Activated CD8-positive, alpha-beta memory T cell treated with anti-CD3 and anti-CD28 coated beads, Interleukin-2, amount 50 U/mL, for 24 hours (primary cell): ENCODE data around the gene ZDHHC14.
A peak's percentile ranks its signal among the peaks of the same experiment; 100 is the strongest.
"Not testable (repeated sequence)": the region's sequence is repeated elsewhere in the genome, so short reads cannot be mapped to it uniquely, and the experiment has no call there.

Experiments used
- DNase-seq: peaks from one replicate; pipeline ENCODE4 v3.0.0-alpha.2; 2020; ENCODE audit errors: extremely low read depth

Gene ZDHHC14

DNA sequence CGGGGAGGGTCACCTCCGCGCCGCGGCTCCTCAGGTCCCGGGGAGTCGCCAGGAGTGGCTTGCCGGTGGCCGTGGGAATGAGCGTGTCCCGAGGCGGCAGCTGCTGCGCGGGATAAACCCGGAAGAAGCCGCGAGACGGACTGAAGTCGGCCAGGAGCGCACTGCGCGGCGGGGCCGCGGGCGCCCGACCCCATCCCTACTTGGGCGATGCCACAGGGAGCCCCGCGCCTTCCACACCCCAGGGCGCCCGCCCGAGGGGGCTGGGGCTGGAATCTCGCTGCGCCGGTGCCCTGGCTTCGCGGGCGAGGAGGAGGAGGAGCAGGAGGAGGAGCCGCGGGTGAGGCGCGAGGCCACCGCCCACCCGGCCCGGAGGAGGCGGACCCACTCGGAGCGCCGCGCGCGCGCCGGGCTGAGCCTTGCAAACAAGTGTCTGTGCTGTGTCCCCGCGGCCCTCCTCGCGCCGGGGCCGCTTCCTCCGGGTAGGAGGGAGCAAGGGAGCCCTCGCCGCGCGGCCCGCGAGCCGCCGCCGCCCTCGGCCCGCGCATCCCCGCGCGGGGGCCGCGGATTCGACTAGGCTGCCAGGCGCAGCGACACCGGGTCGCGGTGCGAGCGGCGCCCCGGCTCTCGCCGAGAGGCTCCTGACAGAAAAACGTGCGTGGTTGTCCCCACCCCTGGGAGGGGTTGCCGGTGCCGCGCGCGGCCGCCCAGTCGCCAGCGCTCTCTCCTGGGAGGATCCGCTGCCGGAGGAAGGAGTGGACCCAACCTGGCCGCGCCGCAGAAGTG lies at the start of gene ZDHHC14:
Gene ZDHHC14, plus strand, starts transcription at position 412 of the 783 bp plus-strand sequence.
- DNase-seq, result peak; percentile 66

GRCh38 chr6:157332813-157333212 lies 48.2 kb upstream of the ZDHHC14 start:
- no peak for DNase-seq

- DNase-seq, result no peak
These were observed 47.5 kb upstream of the ZDHHC14 start for GRCh38 chr6:157333537-157333936.

DNA sequence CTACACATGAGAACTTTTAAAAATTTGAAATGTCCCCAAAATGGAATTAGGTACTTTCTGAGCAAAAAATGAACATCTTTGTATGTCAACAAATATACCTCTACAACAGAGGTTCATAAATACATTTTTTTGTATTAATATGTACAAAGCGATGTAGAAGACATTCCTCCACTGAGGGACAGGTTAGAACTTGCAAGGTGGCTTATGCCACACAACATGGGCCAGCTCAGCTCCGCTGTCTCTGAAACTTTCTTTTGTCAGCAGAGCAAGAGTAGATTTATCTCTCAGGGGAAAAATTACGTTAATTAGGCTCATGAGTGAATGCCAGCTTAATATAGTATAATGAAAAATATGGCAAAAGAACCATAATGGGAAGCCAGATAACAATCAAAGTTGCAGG lies 47.0 kb upstream of the ZDHHC14 start:
- no peak for DNase-seq

DNA sequence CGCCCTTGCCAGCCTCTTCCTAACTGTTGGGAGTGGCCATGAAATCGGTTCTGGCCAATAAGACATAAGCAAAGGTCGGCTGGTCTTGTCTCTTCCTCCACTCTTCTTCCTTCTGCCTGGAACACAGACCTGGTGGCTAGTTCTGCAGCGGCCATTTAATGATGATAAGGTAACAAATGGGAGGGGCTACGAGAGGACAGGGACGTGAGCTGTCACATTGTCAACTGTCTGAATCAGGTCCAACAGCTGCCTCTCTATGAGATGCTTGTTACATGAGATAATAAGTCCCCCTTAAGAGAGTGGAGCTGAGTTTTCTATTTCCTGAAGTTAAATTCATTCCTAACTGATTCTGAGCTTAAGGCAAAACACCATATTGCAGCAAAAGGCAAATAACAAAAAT lies 45.2 kb upstream of the ZDHHC14 start:
- DNase-seq, result no peak

DNA sequence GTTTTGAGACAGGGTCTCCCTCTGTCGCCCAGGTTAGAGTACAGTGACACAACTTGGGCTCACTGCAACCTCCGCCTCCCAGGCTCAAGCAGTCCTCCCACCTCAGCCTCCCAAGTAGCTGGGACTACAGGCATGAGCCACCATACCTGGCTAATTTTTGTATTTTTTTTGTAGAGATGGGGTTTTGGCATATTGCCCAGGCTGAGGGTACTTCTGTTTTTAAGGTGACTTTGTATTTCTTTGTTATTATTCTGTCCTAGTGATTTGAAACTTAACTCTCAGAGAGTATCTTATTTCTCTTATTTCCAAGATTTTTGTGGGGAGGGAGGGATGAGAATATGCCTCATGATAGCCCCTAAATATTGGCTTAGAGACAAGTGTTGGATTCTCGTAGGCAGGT lies 43.7 kb upstream of the ZDHHC14 start:
- not testable (repeated sequence) for DNase-seq

DNA sequence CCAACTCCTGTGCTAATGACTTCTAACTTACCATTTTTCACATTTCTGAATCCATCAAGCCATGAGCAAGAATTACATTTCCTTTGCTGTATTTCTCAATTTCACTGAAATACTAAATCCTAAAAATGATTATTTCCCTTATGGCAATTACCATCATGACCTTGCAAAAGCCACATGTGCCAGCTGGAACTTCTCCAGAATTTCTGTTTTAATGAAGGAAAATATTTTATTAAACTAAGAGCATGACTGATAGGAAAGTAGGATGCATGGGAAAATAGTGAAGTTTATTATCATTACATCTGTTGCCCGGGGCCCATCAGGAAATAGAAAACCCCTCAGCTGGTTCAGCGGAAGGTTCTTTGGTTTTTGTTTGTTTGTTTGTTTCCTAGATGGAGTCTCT lies 43.2 kb upstream of the ZDHHC14 start:
- DNase-seq, result no peak

GRCh38 chr6:157339432-157339831 lies 41.6 kb upstream of the ZDHHC14 start:
- no peak for DNase-seq

DNA sequence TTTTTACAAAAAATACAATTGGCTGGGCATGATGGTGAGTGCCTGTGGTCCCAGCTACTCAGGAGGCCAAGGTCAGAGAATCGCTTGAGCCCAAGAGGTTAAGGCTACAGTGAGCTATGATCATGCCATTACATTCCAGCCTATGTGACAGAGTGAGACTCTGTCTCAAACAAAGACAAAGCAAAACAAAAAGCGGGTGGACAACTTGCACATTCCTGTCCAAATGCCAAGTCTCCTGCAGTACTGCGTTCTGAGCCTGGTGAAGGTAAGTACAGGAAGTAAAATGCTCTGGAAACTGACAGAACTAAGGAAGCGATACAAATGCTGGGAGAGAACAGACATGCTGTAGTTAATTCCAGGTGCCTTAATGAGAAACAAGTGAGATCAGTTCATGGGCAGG lies 37.3 kb upstream of the ZDHHC14 start:
- DNase-seq, result no peak

DNA sequence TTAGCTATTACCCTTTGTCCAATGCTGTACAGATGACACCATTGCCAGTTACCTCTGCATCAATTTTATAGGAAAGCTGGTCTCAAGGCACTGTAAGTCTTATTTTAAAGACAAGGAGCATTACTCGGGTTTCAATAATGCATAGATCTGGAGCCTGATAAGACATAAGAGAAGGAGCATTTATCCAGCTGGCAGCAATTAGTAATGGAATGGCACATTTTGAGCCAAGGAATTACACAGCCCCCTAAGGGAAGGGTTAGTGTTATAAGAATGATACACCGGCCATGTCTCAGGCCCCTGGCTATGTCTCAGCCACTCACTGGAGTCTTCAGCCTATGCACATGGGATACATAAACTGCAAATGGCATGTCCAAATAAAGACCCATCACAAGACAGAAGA lies 34.6 kb upstream of the ZDHHC14 start:
- no peak for DNase-seq

- no peak for DNase-seq
These were observed 22.7 kb upstream of the ZDHHC14 start for GRCh38 chr6:157358287-157358686.

DNA sequence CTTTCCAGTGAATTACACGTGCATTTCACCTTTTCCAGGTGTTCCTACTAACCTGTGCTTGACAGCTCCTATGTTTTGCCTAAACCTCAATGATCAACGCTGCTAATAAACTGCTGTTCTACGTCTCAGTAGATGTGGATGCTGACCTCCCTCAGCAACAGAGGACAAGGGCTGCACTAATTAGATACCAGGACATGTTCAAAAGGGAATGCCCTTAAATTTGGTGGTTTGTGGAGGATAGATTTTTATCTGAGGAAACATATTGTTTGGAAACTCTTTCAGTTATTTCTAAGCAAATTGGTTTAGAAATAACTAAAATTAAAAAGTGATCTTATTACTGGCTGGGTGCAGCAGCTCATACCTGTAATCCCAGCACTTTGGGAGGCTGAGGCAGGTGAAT lies 19.1 kb upstream of the ZDHHC14 start:
- DNase-seq, result no peak

GRCh38 chr6:157364705-157365104 lies 16.3 kb upstream of the ZDHHC14 start:
- DNase-seq, result no peak

DNA sequence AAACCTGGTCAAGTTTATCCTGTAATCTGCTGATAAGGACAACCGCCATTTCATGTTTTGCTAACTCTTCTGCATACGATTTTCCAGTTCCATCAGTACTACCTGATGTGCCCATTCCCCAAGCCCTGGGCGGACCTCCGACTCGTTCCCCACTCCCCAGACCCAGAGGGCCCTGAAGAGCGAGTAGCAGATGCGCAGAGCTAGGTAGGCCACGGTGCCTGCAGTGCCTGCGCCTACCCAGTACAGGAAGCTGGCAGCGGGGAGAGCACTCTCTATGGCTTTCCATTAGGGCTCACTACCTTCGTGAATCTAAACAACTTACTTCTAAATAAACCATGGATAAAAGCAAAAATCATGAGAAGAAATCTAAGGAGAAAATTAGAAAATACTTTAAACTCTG lies 14.3 kb upstream of the ZDHHC14 start:
- no peak for DNase-seq

DNA sequence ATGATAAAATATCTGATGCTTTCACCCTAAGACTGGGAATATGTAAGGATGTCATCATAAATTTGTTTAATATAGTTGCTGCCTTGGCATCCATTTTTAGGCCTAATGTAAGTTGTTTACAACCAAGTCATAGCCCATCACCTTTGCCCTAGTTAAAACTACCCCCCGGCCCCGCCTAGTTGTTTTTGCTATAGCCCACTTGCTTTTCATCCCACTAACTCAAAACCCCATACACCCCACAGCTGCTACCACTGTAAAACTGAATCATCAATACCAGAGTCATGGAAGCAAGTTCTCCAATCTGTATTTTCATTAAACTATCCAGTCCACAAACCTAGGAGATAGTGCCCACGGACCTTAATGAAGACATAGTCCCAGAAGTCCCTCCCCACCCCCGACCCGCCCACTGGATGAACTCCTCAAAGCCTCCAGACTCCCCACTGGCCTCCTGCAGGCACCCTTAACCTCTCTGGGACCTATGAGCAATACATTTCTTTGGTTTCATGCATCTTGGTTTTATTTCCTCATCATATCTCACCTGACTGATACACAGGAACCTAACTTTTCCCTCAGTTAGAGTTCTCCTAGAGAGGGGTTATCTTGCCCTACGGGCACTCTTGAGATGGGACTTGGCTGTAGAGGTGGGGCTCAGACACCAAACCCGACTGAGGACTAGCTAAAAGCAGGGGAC lies 12.5 kb upstream of the ZDHHC14 start:
- DNase-seq, result no peak

DNA sequence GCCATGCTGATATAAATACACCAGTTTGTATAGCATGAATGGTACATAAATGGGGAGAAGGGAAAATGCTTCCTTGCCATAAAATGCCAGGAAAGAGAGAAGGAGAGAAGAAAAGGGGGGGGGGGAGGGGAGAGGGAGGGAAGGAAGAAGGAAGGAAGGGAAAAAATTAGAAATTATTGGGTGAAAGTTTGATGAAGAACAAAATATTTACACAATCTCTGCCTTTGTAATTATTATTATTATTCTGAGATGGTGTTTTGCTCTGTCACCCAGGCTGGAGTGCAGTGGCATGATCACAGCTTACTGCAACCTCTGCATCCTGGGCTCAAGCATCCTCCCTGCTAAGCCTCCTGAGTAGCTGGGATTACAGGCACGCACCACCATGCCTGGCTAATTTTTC lies 10.2 kb upstream of the ZDHHC14 start:
- no peak for DNase-seq

DNA sequence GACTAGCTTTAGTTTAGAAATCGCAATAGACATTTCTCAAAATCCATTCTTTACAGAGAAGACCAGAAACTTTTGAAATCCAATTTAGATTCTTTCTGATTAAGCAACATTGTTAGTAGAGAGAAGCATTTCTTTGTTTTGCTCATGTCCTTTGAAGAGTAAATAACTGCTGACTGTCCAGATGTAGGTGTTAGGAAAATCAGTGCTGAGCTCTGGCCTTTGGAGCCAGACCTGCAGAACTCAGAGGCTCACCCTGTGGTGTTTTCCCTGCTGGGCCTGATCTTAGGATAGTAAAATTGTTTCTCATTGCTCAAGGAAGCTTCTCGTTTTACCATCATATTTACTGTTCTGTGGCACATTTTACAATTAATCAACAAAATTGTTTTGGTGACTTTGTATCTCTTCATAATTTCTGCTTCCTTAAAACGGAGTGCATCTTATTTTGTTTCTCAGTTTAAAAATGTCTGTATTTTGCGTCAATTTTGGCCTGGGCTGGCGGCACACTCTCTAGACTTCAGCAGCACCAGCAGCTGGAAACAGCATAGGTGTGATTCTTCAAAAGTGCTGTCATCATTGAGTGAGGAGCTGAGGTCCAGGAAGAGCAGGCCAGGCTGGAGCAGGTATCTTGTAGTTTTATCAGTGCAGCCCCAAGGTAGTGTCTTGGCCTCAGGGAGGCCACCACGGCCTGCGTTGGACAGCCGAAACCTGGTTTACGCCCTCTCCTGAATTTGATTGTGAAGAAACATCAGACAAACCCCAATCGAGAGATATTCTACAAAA lies 8.3 kb upstream of the ZDHHC14 start:
- no peak for DNase-seq

- no peak for DNase-seq
These were observed 6.0 kb upstream of the ZDHHC14 start for GRCh38 chr6:157374889-157375443.

GRCh38 chr6:157376241-157376640 lies 4.7 kb upstream of the ZDHHC14 start:
- DNase-seq, result no peak

GRCh38 chr6:157376706-157377230 lies 4.2 kb upstream of the ZDHHC14 start:
- DNase-seq, result no peak

DNA sequence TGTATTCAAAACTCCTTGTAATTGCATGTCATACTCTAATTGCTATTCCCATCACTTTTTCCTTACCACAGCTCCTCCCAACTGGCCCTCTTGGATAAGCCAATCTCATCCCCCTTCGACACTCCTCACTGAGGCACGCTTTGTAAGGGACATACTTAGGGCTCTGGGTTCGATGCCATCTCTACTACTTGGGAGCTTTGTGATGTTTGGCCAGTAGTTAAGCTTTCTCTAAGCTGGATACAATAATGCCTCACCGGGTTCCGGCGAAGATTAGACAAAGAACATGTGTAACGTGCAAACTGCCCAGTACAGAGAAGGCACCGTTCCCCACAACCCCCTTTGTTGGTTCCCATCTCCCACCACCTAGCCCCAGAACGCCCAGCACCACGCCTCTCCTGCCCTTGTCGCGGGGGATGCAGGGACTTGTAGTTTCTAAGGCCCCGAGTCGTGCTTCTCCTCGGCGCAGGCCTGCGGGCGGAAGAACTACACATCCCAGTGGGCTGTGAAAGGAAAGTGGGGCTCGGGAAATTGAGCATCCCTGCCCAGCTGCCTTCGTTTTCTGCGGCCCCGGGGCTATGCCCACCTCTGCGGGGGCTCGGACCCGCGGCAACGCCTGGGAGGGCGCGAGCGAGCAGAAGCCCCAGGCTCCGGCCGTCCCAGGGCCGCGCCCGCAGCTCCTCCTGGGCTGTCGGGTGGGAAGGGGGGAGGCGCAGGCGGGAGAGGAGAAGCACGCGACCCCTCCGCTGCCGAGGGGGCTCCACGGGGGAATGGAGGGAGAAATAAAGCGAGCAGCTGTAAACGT lies 1.1 kb upstream of the ZDHHC14 start:
- DNase-seq, result peak; percentile 66
